ENCODE measurements around the gene WASF3.
"Not testable (repeated sequence)": the region's sequence is repeated elsewhere in the genome, so short reads cannot be mapped to it uniquely, and the experiment has no call there.

The WASF3 gene

GRCh38 chr13:26705536-26705935 is 148.1 kb downstream of the WASF3 start:
- no peak overlapping the region for H3K4me3 Mint-ChIP-seq
- no peaks in the 10 kb centered on the region for H3K4me1 Mint-ChIP-seq (ENCODE audit: low read depth)

GRCh38 chr13:26706381-26706780 is 148.9 kb downstream of the WASF3 start:
- no peaks in the 10 kb centered on the region for H3K9me3 Mint-ChIP-seq
- H3K27me3 Mint-ChIP-seq, result no peaks in the 10 kb centered on the region
- no peaks in the 10 kb centered on the region for H3K36me3 Mint-ChIP-seq (ENCODE audit: low read depth)
- H3K4me1 Mint-ChIP-seq (ENCODE audit: low read depth), result peaks cover 2% of the 10 kb centered on the region
- no peak overlapping the region for H3K4me3 Mint-ChIP-seq
- DNase-seq, result no peak
- H3K27ac Mint-ChIP-seq, result no peak overlapping the region

More at GRCh38 chr13:26705536-26705935, 148.1 kb downstream of the WASF3 start:
- Mint-ChIP-seq H3K9me3 (no peaks in the 10 kb centered on the region), H3K36me3 (ENCODE audit: low read depth) (no peaks in the 10 kb centered on the region), H3K27me3 (no peaks in the 10 kb centered on the region), H3K27ac (no peak overlapping the region)
- no peak for DNase-seq

- no peaks in the 10 kb centered on the region for H3K36me3 Mint-ChIP-seq (ENCODE audit: low read depth)
- no peaks in the 10 kb centered on the region for H3K9me3 Mint-ChIP-seq
- no peaks in the 10 kb centered on the region for H3K27me3 Mint-ChIP-seq
- no peak overlapping the region for H3K4me3 Mint-ChIP-seq
- DNase-seq, result peak; percentile 41
- no peak overlapping the region for H3K27ac Mint-ChIP-seq
- H3K4me1 Mint-ChIP-seq (ENCODE audit: low read depth), result peaks cover 2% of the 10 kb centered on the region
Observed at GRCh38 chr13:26707122-26708006, 149.9 kb downstream of the WASF3 start.

DNA sequence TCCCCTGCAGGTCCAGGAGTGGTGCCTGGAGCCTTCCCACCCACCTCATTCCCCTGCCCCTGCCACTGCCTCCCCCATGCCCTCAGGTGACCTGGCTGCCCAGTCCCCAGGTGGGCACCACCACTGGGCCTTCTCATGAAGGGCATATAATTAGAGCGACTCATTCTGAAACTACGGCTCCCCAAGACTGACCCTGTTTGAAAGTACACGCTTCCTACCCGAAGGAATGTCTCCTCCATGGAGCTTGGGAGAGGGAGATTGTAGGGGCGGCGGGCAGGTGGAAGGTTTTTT is 150.5 kb downstream of the WASF3 start:
- no peaks in the 10 kb centered on the region for H3K27me3 Mint-ChIP-seq
- H3K27ac Mint-ChIP-seq, result no peak overlapping the region
- no peak for DNase-seq
- H3K4me3 Mint-ChIP-seq, result no peak overlapping the region
- no peaks in the 10 kb centered on the region for H3K36me3 Mint-ChIP-seq (ENCODE audit: low read depth)
- peaks cover 5% of the 10 kb centered on the region for H3K9me3 Mint-ChIP-seq
- H3K4me1 Mint-ChIP-seq (ENCODE audit: low read depth), result peaks cover 2% of the 10 kb centered on the region

DNA sequence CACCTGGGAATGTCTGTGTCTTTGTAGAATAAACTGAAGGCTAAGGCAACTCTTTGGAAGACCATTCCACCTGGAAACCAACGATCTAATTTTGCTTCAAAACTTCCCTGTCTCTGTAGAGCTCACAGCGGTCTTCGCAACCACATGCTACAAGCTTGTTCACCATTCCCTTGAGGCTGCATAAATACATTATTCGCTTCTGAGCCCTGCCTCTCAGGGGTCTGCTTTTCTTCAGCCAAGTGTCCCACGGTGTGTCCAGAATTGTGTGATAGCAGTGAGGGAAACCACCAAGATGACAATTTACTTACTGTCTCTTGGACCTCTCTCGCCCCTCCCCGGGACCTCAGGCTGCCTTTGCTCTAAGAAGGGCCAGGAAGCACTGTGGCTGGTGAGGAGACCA is 152.0 kb downstream of the WASF3 start:
- Mint-ChIP-seq H3K36me3 (ENCODE audit: low read depth) (no peaks in the 10 kb centered on the region), H3K9me3 (peaks cover 5% of the 10 kb centered on the region), H3K4me1 (ENCODE audit: low read depth) (peaks cover 2% of the 10 kb centered on the region), H3K27ac (no peak overlapping the region), H3K4me3 (no peak overlapping the region), H3K27me3 (no peaks in the 10 kb centered on the region)
- no peak for DNase-seq

GRCh38 chr13:26710166-26710565 is 152.7 kb downstream of the WASF3 start:
- no peaks in the 10 kb centered on the region for H3K36me3 Mint-ChIP-seq (ENCODE audit: low read depth)
- H3K4me1 Mint-ChIP-seq (ENCODE audit: low read depth), result peaks cover 2% of the 10 kb centered on the region
- no peaks in the 10 kb centered on the region for H3K27me3 Mint-ChIP-seq
- no peak for DNase-seq
- no peak overlapping the region for H3K4me3 Mint-ChIP-seq
- H3K27ac Mint-ChIP-seq, result no peak overlapping the region
- H3K9me3 Mint-ChIP-seq, result peaks cover 5% of the 10 kb centered on the region

DNA sequence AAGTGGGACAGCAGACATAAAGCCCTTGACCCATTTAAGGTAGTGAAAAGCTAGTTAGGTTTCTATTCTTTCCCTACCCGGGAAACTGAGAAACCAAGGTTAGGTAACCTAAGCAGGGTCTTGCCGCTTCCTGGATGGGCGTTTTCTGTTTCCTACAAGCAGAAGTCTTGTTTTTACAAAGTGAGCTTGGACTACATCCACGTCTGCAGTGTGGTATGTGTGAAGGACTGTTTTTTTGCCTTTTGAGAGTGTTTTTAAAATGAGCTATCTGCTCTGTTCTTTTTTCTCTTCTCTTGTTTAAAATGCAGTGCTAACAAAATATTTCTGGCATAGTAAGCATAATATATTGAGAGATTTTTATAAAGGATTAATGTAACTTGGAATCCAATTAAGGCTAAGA is 153.7 kb downstream of the WASF3 start:
- no peak overlapping the region for H3K27ac Mint-ChIP-seq
- no peaks in the 10 kb centered on the region for H3K27me3 Mint-ChIP-seq
- H3K9me3 Mint-ChIP-seq, result peaks cover 5% of the 10 kb centered on the region
- no peak overlapping the region for H3K4me3 Mint-ChIP-seq
- H3K4me1 Mint-ChIP-seq (ENCODE audit: low read depth), result peaks cover 2% of the 10 kb centered on the region
- no peaks in the 10 kb centered on the region for H3K36me3 Mint-ChIP-seq (ENCODE audit: low read depth)
- no peak for DNase-seq

- Mint-ChIP-seq H3K4me3 (no peak overlapping the region), H3K9me3 (peaks cover 5% of the 10 kb centered on the region), H3K36me3 (ENCODE audit: low read depth) (no peaks in the 10 kb centered on the region), H3K27ac (no peak overlapping the region), H3K27me3 (no peaks in the 10 kb centered on the region), H3K4me1 (ENCODE audit: low read depth) (peaks cover 2% of the 10 kb centered on the region)
- no peak for DNase-seq
Observed at GRCh38 chr13:26713341-26713740, 155.9 kb downstream of the WASF3 start.

DNA sequence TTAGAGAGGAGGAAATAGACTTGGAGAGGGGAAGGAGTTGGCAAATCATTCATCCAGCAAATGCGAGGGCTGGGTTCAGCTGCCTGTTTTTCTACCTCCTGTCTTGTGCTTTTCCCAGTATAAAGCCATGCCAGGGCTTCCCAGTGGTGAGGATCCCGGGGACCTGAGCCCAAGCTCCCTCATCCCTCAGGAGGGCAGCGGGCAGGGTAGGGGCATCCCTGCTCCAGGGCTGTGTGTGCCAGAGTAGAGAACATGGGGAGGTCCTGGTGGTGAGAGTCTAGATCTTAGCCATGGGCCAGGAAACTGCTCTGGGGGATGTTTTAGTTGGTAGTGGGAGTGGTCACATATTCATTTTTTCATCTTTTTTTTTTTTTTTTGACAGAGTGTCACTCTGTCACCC is 159.5 kb downstream of the WASF3 start:
- no peak overlapping the region for H3K27ac Mint-ChIP-seq
- H3K36me3 Mint-ChIP-seq (ENCODE audit: low read depth), result no peaks in the 10 kb centered on the region
- DNase-seq, result no peak
- peaks cover 5% of the 10 kb centered on the region for H3K9me3 Mint-ChIP-seq
- H3K4me1 Mint-ChIP-seq (ENCODE audit: low read depth), result peaks cover 18% of the 10 kb centered on the region
- H3K4me3 Mint-ChIP-seq, result no peak overlapping the region
- no peaks in the 10 kb centered on the region for H3K27me3 Mint-ChIP-seq

DNA sequence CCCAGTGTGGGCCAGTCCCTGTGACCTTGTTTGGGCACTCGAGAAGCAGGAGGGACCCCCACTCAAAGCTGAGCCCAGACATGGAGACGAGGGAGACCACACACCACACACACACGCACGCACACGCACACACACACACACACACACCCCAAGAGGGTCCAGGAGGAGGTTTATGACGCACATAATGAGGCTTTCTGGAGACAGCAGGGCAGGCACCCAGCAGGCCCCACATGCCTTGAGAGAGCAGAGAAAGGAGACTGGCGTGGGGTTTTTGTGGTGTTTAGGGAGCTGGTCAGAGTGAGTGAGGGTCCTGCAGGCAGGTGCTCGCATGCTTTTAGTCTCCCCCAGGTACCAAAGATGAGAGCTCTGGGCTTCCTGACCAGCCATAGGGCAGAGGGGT is 160.7 kb downstream of the WASF3 start:
- H3K4me1 Mint-ChIP-seq (ENCODE audit: low read depth), result peaks cover 23% of the 10 kb centered on the region
- no peak overlapping the region for H3K4me3 Mint-ChIP-seq
- no peak for DNase-seq
- no peaks in the 10 kb centered on the region for H3K27me3 Mint-ChIP-seq
- H3K36me3 Mint-ChIP-seq (ENCODE audit: low read depth), result no peaks in the 10 kb centered on the region
- H3K27ac Mint-ChIP-seq, result no peak overlapping the region
- H3K9me3 Mint-ChIP-seq, result no peaks in the 10 kb centered on the region

- DNase-seq, result no peak
- Mint-ChIP-seq H3K27ac (no peak overlapping the region), H3K4me3 (no peak overlapping the region), H3K4me1 (ENCODE audit: low read depth) (peaks cover 23% of the 10 kb centered on the region), H3K36me3 (ENCODE audit: low read depth) (no peaks in the 10 kb centered on the region), H3K9me3 (no peaks in the 10 kb centered on the region), H3K27me3 (no peaks in the 10 kb centered on the region)
Observed at GRCh38 chr13:26718872-26719271, 161.4 kb downstream of the WASF3 start.

DNA sequence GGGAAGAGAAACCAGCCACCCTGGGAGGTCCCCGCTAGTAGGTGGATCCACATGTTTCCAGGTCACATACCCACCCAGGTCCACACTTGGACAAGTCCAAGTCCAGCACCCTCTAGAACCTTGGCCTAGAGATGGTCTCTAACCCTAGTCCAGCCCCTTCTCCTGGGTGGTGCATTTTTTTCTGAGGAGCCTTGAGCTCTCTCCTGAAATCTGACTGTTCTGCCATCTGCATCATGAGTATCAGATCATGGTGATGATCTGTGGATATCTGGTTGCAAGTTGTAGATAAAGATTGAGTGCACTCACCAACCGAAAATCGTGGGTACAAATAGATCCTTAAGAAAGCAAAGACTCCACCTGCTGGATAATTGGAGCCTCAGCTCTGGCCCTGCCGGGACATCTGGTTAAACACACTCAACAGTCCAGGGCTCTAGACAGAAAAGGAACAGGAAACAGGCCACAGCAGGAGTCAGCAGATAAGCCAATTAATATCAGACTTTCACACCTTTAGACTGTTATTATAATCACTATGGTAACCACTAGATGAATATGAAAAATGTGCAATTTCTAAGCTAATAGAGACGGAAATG is 162.0 kb downstream of the WASF3 start:
- no peak overlapping the region for H3K27ac Mint-ChIP-seq
- no peaks in the 10 kb centered on the region for H3K9me3 Mint-ChIP-seq
- no peaks in the 10 kb centered on the region for H3K27me3 Mint-ChIP-seq
- DNase-seq, result no peak
- H3K36me3 Mint-ChIP-seq (ENCODE audit: low read depth), result no peaks in the 10 kb centered on the region
- H3K4me1 Mint-ChIP-seq (ENCODE audit: low read depth), result peaks cover 23% of the 10 kb centered on the region
- H3K4me3 Mint-ChIP-seq, result no peak overlapping the region

DNA sequence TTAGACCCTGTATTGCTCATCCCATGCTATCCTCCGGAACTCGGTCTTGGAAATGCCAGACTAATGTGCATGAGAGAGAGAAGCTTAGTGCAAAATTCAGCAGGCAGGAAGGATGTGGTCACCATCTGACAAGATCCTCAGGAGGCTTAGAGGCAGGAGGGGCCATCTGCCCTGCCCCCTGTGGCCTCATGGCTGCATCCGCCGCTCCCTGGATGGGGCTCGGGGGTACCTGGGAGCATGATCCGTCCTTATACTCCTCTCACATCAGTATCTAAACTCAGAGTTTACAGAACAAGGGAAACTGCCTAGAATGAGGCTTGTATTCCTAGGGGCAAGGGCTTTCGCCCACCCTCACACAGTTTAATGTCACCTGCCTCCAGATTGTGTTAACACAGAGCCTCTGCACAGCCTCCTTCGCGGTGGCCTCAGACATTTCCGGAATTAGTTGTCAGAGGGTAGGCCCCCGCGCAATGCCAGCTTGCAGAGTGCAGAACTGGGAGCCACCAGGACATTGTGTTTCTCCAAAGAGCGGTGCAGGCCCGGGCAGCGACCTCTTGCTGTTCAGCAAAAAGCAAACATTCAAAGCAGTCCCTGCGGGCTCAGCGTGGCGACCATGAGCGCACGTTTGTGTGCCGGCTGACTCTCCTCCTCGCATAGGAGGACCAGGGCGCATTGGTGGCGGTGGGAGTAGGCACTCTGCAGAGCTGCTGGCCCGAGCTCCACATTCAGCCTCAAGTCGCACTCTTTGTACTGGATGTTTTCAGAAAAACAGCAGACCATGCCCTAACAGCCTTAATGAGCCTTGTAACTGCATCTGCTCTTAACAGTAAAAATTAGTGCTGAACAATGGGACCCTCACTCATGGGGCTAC is 164.0 kb downstream of the WASF3 start:
- no peaks in the 10 kb centered on the region for H3K27me3 Mint-ChIP-seq
- peaks cover 23% of the 10 kb centered on the region for H3K4me1 Mint-ChIP-seq (ENCODE audit: low read depth)
- DNase-seq, result peak; percentile 60
- H3K9me3 Mint-ChIP-seq, result no peaks in the 10 kb centered on the region
- peak overlapping the region; percentile 64 for H3K4me3 Mint-ChIP-seq
- no peaks in the 10 kb centered on the region for H3K36me3 Mint-ChIP-seq (ENCODE audit: low read depth)
- peak overlapping the region; percentile 88 for H3K27ac Mint-ChIP-seq

- no peaks in the 10 kb centered on the region for H3K27me3 Mint-ChIP-seq
- no peaks in the 10 kb centered on the region for H3K36me3 Mint-ChIP-seq (ENCODE audit: low read depth)
- H3K4me1 Mint-ChIP-seq (ENCODE audit: low read depth), result peaks cover 23% of the 10 kb centered on the region
- no peak overlapping the region for H3K4me3 Mint-ChIP-seq
- no peaks in the 10 kb centered on the region for H3K9me3 Mint-ChIP-seq
- DNase-seq, result no peak
- peak overlapping the region; percentile 56 for H3K27ac Mint-ChIP-seq
Observed at GRCh38 chr13:26722321-26722720, 164.8 kb downstream of the WASF3 start.

DNA sequence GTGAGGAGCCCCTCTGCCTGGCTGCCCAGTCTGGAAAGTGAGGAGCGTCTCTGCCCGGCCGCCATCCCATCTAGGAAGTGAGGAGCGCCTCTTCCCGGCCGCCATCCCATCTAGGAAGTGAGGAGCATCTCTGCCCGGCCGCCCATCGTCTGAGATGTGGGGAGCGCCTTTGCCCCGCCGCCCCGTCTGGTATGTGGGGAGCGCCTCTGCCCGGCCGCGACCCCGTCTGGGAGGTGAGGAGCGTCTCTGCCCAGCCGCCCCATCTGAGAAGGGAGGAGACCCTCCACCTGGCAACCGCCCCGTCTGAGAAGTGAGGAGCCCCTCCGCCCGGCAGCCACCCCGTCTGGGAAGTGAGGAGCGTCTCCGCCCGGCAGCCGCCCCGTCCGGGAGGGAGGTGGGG is 166.1 kb downstream of the WASF3 start:
- H3K4me3 Mint-ChIP-seq, H3K27ac Mint-ChIP-seq: not testable (repeated sequence)

More for the DNA sequence above, 166.1 kb downstream of the WASF3 start:
- H3K9me3 Mint-ChIP-seq; H3K36me3 Mint-ChIP-seq (ENCODE audit: low read depth); H3K27me3 Mint-ChIP-seq; DNase-seq: not testable (repeated sequence)
- peaks cover 23% of the 10 kb centered on the region for H3K4me1 Mint-ChIP-seq (ENCODE audit: low read depth)

All from activated T-cell treated with anti-CD3 and anti-CD28 coated beads, Interleukin-2, amount 50 U/mL, for 24 hours (primary cell).